ENCODE results near the gene FBP1. TPM values are rescaled to one million over a fixed set of nuclear protein-coding genes. Genes with fewer than 3 reads are reported as not detected.

The FBP1 gene
- total and polyA plus RNA-seq, 7 experiments from 2014 or later: 0.15 to 26.1 (median 10.8) TPM

GRCh38 chr9:94668928-94669729 is 29.8 kb upstream of the FBP1 start:
- intact Hi-C loops (cut with micrococcal nuclease): loop anchor here (1.0 to 5.0 kb wide), 8 partner anchors 12 to 1550 kb away; partner anchors contain the start of genes AOPEP (in 2 of the 2) and FBP1 (in 1 of the 2)
- DNase-seq (peak in 8 of 9 donors; percentile 22 to 55 (median 48)), ATAC-seq (peak; percentile 93)
- H3K4me3 Mint-ChIP-seq: peak overlapping the region; percentile 83 to 99 (median 91)
- H3K4me3 ChIP-seq (ENCODE audit: low read length): peak overlapping the region; percentile 84
- CTCF ChIA-PET: interaction anchor here (0.6 to 4.0 kb wide), 10 partner anchors 12 to 463 kb away, joined by 3 to 22 read pairs (median 5); partner anchors contain the start of gene AOPEP
- peak overlapping the region; percentile 58 for H3K27ac ChIP-seq (ENCODE audit: low read depth, low read length)
- H3K9me3 ChIP-seq (ENCODE audit: control insufficient read depth in 2 of 3, low read length in 3 of 3): no peaks in the 10 kb centered on the region
- H3K27ac Mint-ChIP-seq: peak overlapping the region; percentile 68 to 95 (median 86)
- no peaks in the 10 kb centered on the region for H3K36me3 ChIP-seq (ENCODE audit: control insufficient read depth in 2 of 3, insufficient read depth in 3 of 3, low read length in 3 of 3)
- H3K27me3 Mint-ChIP-seq: peaks cover 0 to 44% (median 0%) of the 10 kb centered on the region in 5 donors
- no peaks in the 10 kb centered on the region for H3K4me1 ChIP-seq (ENCODE audit: control insufficient read depth in 2 of 2, insufficient read depth in 2 of 2, low read length in 2 of 2)
- H3K4me1 Mint-ChIP-seq: peaks cover 0 to 14% (median 3%) of the 10 kb centered on the region in 7 donors
- H3K9me3 Mint-ChIP-seq: peaks cover 0 to 1% (median 0%) of the 10 kb centered on the region in 11 donors
- no peaks in the 10 kb centered on the region for H3K36me3 Mint-ChIP-seq
- H3K27me3 ChIP-seq (ENCODE audit: control insufficient read depth in 2 of 2, insufficient read depth in 2 of 2, low read length in 2 of 2): no peaks in the 10 kb centered on the region
- POLR2A ChIA-PET: interaction anchor here (0.5 to 1.8 kb wide), 6 partner anchors 10 to 1898 kb away, joined by 3 to 13 read pairs (median 6); partner anchors contain the start of gene AOPEP

GRCh38 chr9:94668418-94668927 is 29.2 kb upstream of the FBP1 start:
- H3K9me3 Mint-ChIP-seq: peaks cover 0 to 1% (median 0%) of the 10 kb centered on the region in 11 donors
- Histone ChIP-seq H3K4me3 (ENCODE audit: low read length) (no peak overlapping the region), H3K27me3 (ENCODE audit: control insufficient read depth in 2 of 2, insufficient read depth in 2 of 2, low read length in 2 of 2) (no peaks in the 10 kb centered on the region), H3K36me3 (ENCODE audit: control insufficient read depth in 2 of 3, insufficient read depth in 3 of 3, low read length in 3 of 3) (no peaks in the 10 kb centered on the region), H3K9me3 (ENCODE audit: control insufficient read depth in 2 of 3, low read length in 3 of 3) (no peaks in the 10 kb centered on the region), H3K27ac (ENCODE audit: low read depth, low read length) (no peak overlapping the region), H3K4me1 (ENCODE audit: control insufficient read depth in 2 of 2, insufficient read depth in 2 of 2, low read length in 2 of 2) (no peaks in the 10 kb centered on the region)
- intact Hi-C loops (cut with micrococcal nuclease): loop anchor here (1.0 to 5.0 kb wide), 3 partner anchors 13 to 1550 kb away; no protein-coding TSS in a partner anchor
- peak overlapping the region; percentile 33 to 99 (median 91) for H3K4me3 Mint-ChIP-seq
- ChIA-PET CTCF (interaction anchor here (0.7 to 4.0 kb wide), 8 partner anchors 12 to 463 kb away, joined by 3 to 22 read pairs (median 4); partner anchors contain the start of gene AOPEP), POLR2A (interaction anchor here (0.7 to 1.8 kb wide), 3 partner anchors 12 to 57 kb away, joined by 3 to 13 read pairs (median 9); partner anchors contain the start of gene AOPEP)
- ATAC-seq (no peak), DNase-seq (no peak)
- H3K36me3 Mint-ChIP-seq: no peaks in the 10 kb centered on the region
- peaks cover 0 to 45% (median 4%) of the 10 kb centered on the region in 5 donors for H3K27me3 Mint-ChIP-seq
- H3K4me1 Mint-ChIP-seq: peaks cover 0 to 14% (median 3%) of the 10 kb centered on the region in 7 donors
- H3K27ac Mint-ChIP-seq: peak overlapping the region in 4 of 9 donors; percentile 68 to 86 (median 78)

DNA sequence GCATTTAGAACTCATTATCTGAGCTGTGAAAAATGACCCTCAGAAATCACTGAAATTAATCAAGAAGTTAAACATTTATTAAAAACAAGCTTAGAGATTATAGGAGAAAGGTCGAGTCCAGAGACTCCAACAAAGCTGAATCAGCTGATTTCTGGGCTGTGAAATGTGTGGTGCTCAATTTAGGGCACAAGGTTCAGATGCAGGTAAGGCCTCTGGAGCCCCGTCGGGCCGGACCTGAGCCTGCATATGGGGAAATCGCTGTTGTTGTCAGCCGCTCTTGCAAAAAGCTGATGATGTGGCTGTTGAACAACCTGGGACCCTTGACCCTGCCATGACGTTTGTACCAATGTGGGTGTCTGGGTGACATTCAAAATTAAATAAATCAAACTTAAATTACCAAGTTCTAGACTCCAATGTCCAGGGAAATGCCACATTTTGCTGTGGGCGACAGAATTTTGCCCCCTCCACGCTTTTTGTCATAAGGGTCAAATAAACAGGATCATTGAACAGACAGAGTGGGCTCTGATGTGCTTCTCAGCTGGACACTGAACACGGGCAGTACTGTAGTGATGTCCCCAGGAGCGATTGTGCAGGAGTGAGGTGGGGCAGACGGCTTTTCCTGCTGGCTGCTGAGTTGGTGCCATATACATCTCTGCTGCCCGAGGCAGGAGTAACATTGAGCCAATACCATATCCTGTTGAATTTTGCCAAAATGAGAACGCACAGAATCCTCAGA is 27.2 kb upstream of the FBP1 start:
- H3K36me3 ChIP-seq (ENCODE audit: control insufficient read depth in 2 of 3, insufficient read depth in 3 of 3, low read length in 3 of 3): no peaks in the 10 kb centered on the region
- Mint-ChIP-seq H3K36me3 (no peaks in the 10 kb centered on the region), H3K27me3 (peaks cover 0 to 42% (median 6%) of the 10 kb centered on the region in 5 donors), H3K9me3 (peaks cover 0 to 1% (median 0%) of the 10 kb centered on the region in 11 donors), H3K4me3 (no peak overlapping the region), H3K4me1 (peaks cover 0 to 14% (median 3%) of the 10 kb centered on the region in 7 donors), H3K27ac (no peak overlapping the region)
- H3K27me3 ChIP-seq (ENCODE audit: control insufficient read depth in 2 of 2, insufficient read depth in 2 of 2, low read length in 2 of 2): no peaks in the 10 kb centered on the region
- ATAC-seq (no peak), DNase-seq (no peak)
- CTCF ChIA-PET: interaction anchor here (0.8 to 4.0 kb wide), 3 partner anchors 10 to 22 kb away, joined by 3 to 20 read pairs (median 4); no protein-coding TSS in a partner anchor
- H3K4me3 ChIP-seq (ENCODE audit: low read length): no peak overlapping the region
- intact Hi-C loops (cut with micrococcal nuclease): loop anchor here in 1 of 2 donors (5.0 kb wide), 1 partner anchor 466 kb away; no protein-coding TSS in a partner anchor
- POLR2A ChIA-PET: interaction anchor here (0.6 kb wide), 1 partner anchor 1503 kb away, joined by 3 read pairs; no protein-coding TSS in a partner anchor
- no peak overlapping the region for H3K27ac ChIP-seq (ENCODE audit: low read depth, low read length)
- H3K4me1 ChIP-seq (ENCODE audit: control insufficient read depth in 2 of 2, insufficient read depth in 2 of 2, low read length in 2 of 2): no peaks in the 10 kb centered on the region
- H3K9me3 ChIP-seq (ENCODE audit: control insufficient read depth in 2 of 3, low read length in 3 of 3): no peaks in the 10 kb centered on the region

DNA sequence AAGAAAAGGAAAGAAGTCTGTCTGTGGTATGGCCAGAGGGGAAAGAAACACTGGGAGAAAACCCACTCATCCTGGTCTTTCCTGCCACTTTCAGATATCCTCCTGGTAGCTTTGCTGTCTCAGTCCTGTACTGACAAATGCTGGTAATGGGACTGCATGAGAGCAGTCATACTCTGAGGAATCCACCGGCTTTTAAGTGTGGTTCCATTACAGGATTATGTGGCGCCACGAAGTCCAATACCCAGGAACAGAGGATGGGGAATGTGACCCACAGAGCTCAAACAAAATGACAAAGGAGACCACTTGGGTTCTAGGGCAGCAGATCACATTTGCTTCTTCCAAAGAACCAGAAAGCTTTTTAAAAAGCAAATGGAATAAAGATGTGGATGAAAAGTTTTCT is 26.3 kb upstream of the FBP1 start:
- CTCF ChIA-PET: interaction anchor here (0.8 to 4.0 kb wide), 3 partner anchors 9 to 21 kb away, joined by 3 to 20 read pairs (median 4); no protein-coding TSS in a partner anchor
- ATAC-seq (no peak), DNase-seq (no peak)
- Histone ChIP-seq H3K27ac (ENCODE audit: low read depth, low read length) (no peak overlapping the region), H3K36me3 (ENCODE audit: control insufficient read depth in 2 of 3, insufficient read depth in 3 of 3, low read length in 3 of 3) (no peaks in the 10 kb centered on the region), H3K4me1 (ENCODE audit: control insufficient read depth in 2 of 2, insufficient read depth in 2 of 2, low read length in 2 of 2) (no peaks in the 10 kb centered on the region), H3K27me3 (ENCODE audit: control insufficient read depth in 2 of 2, insufficient read depth in 2 of 2, low read length in 2 of 2) (no peaks in the 10 kb centered on the region), H3K9me3 (ENCODE audit: control insufficient read depth in 2 of 3, low read length in 3 of 3) (no peaks in the 10 kb centered on the region), H3K4me3 (ENCODE audit: low read length) (no peak overlapping the region)
- no peak overlapping the region for H3K27ac Mint-ChIP-seq
- intact Hi-C loops (cut with micrococcal nuclease): loop anchor here in 1 of 2 donors (5.0 kb wide), 1 partner anchor 467 kb away; no protein-coding TSS in a partner anchor
- POLR2A ChIA-PET: interaction anchor here (0.7 kb wide), 1 partner anchor 9 kb away, joined by 3 read pairs; no protein-coding TSS in a partner anchor
- H3K4me3 Mint-ChIP-seq: no peak overlapping the region
- no peaks in the 10 kb centered on the region for H3K36me3 Mint-ChIP-seq
- H3K4me1 Mint-ChIP-seq: peaks cover 0 to 13% (median 2%) of the 10 kb centered on the region in 7 donors
- H3K27me3 Mint-ChIP-seq: peaks cover 0 to 39% (median 6%) of the 10 kb centered on the region in 5 donors
- H3K9me3 Mint-ChIP-seq: peaks cover 0 to 1% (median 0%) of the 10 kb centered on the region in 11 donors

DNA sequence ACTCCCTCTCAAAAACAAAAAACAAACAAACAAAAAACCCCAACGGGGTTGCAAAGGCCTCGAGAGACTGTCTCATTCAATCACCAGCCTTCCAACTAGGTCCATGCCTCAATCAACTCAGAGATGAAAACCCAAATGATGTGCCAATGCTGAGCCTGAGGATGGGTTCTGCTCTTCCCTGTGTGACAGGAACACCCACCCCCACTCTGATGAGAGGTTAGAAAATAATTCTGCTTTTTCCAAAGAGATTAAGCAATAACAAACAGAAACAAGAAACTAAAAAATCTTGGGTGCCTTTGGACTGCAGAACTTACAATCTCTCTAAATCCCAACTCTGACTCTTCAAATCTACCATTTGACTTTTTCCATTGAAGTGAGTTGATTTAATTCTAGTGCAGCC is 25.5 kb upstream of the FBP1 start:
- Histone ChIP-seq H3K36me3 (ENCODE audit: control insufficient read depth in 2 of 3, insufficient read depth in 3 of 3, low read length in 3 of 3) (no peaks in the 10 kb centered on the region), H3K27me3 (ENCODE audit: control insufficient read depth in 2 of 2, insufficient read depth in 2 of 2, low read length in 2 of 2) (no peaks in the 10 kb centered on the region), H3K4me3 (ENCODE audit: low read length) (no peak overlapping the region), H3K9me3 (ENCODE audit: control insufficient read depth in 2 of 3, low read length in 3 of 3) (no peaks in the 10 kb centered on the region), H3K4me1 (ENCODE audit: control insufficient read depth in 2 of 2, insufficient read depth in 2 of 2, low read length in 2 of 2) (no peaks in the 10 kb centered on the region), H3K27ac (ENCODE audit: low read depth, low read length) (no peak overlapping the region)
- H3K27ac Mint-ChIP-seq: no peak overlapping the region
- peaks cover 0 to 10% (median 0%) of the 10 kb centered on the region in 7 donors for H3K4me1 Mint-ChIP-seq
- DNase-seq (no peak), ATAC-seq (no peak)
- ChIA-PET CTCF (no interaction called here), POLR2A (no interaction called here)
- no peaks in the 10 kb centered on the region for H3K36me3 Mint-ChIP-seq
- intact Hi-C loops (cut with micrococcal nuclease): loop anchor here in 1 of 2 donors (5.0 kb wide), 1 partner anchor 468 kb away; no protein-coding TSS in a partner anchor
- peaks cover 0 to 1% (median 0%) of the 10 kb centered on the region in 11 donors for H3K9me3 Mint-ChIP-seq
- peaks cover 0 to 40% (median 6%) of the 10 kb centered on the region in 5 donors for H3K27me3 Mint-ChIP-seq
- H3K4me3 Mint-ChIP-seq: no peak overlapping the region

DNA sequence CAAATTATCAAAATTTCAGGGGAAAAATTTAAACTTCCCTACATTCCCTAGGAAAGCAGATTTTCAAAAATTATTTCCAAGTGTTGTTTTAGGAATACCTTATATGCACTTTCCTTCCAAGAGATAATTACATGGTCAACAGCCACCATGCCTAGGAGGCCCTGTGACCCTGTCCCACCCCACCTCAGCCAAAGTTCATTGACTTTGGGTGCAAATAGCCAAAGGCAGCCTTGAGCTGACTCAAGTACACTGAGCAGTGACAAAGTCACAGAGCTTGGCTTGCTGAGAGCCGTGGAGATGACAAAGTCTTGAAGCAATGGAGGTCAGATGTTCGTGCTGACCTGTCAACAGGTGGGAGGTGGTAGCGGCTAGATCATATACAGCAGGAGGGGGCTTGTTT is 24.3 kb upstream of the FBP1 start:
- peaks cover 0 to 37% (median 6%) of the 10 kb centered on the region in 5 donors for H3K27me3 Mint-ChIP-seq
- H3K27ac Mint-ChIP-seq: no peak overlapping the region
- Histone ChIP-seq H3K4me1 (ENCODE audit: control insufficient read depth in 2 of 2, insufficient read depth in 2 of 2, low read length in 2 of 2) (no peaks in the 10 kb centered on the region), H3K9me3 (ENCODE audit: control insufficient read depth in 2 of 3, low read length in 3 of 3) (no peaks in the 10 kb centered on the region), H3K4me3 (ENCODE audit: low read length) (no peak overlapping the region), H3K27ac (ENCODE audit: low read depth, low read length) (no peak overlapping the region), H3K36me3 (ENCODE audit: control insufficient read depth in 2 of 3, insufficient read depth in 3 of 3, low read length in 3 of 3) (no peaks in the 10 kb centered on the region), H3K27me3 (ENCODE audit: control insufficient read depth in 2 of 2, insufficient read depth in 2 of 2, low read length in 2 of 2) (no peaks in the 10 kb centered on the region)
- CTCF ChIA-PET: interaction anchor here (1.3 kb wide), 1 partner anchor 16 kb away, joined by 4 read pairs; no protein-coding TSS in a partner anchor
- peaks cover 0 to 2% (median 0%) of the 10 kb centered on the region in 11 donors for H3K9me3 Mint-ChIP-seq
- DNase-seq: no peak
- intact Hi-C loops (cut with micrococcal nuclease): no loop called here
- POLR2A ChIA-PET: no interaction called here
- H3K36me3 Mint-ChIP-seq: no peaks in the 10 kb centered on the region
- H3K4me3 Mint-ChIP-seq: no peak overlapping the region
- no peak for ATAC-seq
- peaks cover 0 to 3% (median 0%) of the 10 kb centered on the region in 7 donors for H3K4me1 Mint-ChIP-seq
